RCC 7860 (cell line): ENCODE data around the gene SPNS3.

ENCODE experiments used
- DNase-seq: peaks from one replicate; pipeline ENCODE4 v3.0.0-alpha.2; 2015; ENCODE audit warnings: low spot score
- FAIRE-seq: peaks from 2 replicates; lab custom pipeline; 2012; peaks lifted over from hg19 to GRCh38; lab: Jason Lieb, UNC

Gene SPNS3

GRCh38 chr17:4506175-4506813 is 72.6 kb downstream of the SPNS3 start:
- FAIRE-seq: no peak
- no peak for DNase-seq

GRCh38 chr17:4506892-4507291 is 73.2 kb downstream of the SPNS3 start:
- FAIRE-seq (no peak), DNase-seq (no peak)

DNA sequence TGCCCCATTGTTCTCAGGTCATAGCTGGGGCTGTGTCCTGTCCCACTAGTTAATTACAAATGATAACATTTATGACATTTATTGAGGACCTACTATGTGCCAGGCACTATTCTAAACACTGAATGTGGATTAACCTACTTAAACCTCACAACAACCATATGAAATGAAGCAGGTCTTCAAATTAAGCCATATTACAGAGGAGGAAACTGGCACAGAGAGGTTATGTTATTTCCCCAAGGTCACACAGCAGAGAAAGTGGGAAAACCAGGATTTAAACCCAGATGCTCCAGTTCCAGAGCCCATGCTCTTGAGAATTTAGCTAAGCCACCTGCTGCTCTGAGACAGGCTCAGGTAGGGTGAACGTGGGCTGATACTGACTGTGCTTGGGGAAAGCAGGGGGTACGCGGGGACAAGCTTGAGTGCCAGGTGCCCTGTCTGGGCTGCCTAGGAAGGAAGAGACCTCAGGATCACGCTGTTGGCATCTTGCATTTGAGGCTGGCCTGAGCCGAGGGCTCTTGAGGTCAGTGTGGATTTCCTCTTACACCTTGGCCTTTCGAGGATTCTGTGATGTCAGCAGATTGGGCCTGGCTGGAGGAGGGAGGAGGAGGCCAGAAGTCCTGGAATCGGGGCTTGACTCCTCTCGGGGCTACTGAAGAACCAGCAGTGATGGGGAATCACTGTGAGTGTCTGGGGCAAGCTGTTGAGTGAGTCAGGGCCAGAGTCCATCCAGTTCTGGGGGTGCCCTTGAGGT is 73.8 kb downstream of the SPNS3 start:
- DNase-seq (no peak), FAIRE-seq (no peak)

- no peak for DNase-seq
- no peak for FAIRE-seq
Measured at GRCh38 chr17:4508207-4508606, 74.5 kb downstream of the SPNS3 start.

DNA sequence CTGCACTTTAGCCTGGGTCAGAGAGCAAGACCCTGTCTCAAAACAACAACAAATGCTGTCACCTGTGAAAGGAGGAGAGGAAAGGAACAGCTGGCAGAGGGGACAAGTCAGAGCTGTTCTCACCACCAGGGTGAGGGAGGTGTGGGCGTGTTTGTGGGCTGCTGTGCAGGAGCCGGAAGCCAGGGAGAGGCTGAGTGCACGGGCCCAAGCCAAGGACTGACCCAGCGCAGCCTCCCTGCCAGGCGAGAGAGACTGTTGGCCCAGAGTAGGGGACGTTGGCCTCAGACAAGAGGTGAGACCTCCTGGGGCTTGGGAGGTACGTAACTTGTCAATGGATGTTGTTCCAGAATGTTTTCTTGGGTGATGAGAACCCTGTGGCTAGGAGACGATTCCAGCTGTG is 75.7 kb downstream of the SPNS3 start:
- FAIRE-seq (no peak), DNase-seq (no peak)

DNA sequence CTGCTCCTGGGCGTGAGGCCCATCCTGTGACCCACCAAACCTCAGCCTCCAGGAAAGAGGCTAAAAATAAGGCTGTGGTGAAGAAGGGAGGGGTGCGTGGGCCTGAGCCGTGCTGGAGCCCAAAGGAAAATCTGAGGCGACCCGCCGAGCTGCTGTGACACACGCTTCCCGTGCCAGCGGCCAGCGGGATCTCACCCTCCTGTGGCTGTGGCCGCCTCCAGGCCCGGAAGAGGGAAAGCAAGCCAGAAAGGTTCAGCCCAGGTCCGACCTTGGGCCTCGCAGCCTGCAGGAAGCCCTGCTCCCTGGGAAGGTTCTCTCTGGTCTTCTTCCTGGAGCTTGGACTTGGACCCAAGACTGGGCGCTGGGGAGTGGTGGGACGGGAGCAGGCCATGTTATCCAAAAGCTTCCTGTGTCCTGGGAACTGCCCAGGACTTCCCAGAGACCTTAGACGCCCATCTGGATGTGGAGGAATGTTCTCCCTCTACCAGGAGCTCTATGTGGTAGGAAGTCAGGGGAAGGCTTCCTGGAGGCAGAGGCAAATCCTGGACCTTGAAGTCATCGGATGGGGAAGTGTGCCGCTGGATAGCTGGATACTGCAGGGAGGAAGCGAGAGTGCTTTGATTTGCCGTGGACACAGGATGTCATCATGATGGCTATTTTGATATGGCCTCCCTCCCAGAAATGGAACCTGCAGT is 76.3 kb downstream of the SPNS3 start:
- FAIRE-seq: no peak

GRCh38 chr17:4510618-4510941 is 76.8 kb downstream of the SPNS3 start:
- no peak for DNase-seq
- FAIRE-seq: no peak

More for the DNA sequence above, 76.3 kb downstream of the SPNS3 start:
- DNase-seq: no peak

GRCh38 chr17:4511199-4511932 is 77.6 kb downstream of the SPNS3 start:
- DNase-seq: no peak
- no peak for FAIRE-seq

DNA sequence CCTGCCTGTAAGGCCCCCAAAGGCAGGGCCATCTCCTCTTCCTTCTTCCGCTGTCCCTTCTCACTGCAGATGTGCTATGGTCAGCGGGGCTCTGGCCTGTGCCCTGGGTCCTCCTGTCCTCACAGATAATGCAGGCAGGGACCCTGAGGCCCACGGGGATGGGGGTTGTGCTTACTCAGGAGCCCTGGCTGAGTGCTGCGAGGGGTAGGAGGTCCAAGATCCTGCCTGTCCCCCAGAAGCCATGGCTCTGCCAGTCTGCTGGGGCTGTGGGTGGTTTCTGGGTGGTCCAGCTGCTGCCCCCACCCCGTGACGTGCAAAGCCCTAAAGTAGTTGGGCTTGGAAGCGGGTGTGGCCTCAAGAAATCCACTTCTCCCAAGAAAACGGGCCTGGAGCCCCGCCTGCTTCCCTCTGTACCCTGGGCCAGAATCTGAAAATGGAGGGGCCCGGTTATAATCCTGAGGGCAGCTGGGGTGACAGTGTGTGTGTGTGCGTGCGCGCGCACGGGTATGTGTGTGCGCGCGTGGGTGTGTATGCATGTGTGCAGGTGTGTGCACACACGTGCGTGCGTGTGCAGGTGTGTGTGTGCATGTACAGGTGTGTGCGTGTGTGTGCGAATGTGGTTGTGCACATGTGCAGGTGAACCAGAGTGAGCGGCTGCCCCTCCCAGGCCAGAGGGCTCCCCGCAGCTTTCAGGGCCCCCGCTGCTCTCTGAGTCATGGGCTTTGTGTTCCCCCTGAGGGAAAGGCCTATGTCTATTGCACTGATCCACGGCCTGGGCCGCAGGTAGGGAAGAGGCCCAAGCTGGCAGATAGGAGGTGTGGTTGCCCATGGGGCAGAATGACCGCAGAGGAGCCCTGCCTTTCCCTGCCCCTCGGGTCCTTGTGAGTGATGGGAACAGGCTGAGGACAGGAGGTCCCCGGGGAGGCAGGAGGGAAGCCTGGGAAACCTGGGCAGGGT is 78.7 kb downstream of the SPNS3 start:
- FAIRE-seq (no peak), DNase-seq (no peak)

GRCh38 chr17:4513113-4514032 is 79.6 kb downstream of the SPNS3 start:
- DNase-seq (no peak), FAIRE-seq (no peak)

- FAIRE-seq: no peak
Measured at GRCh38 chr17:4514206-4514605, 80.5 kb downstream of the SPNS3 start.

GRCh38 chr17:4514779-4515178 is 81.0 kb downstream of the SPNS3 start:
- no peak for FAIRE-seq
- DNase-seq: no peak

More at GRCh38 chr17:4514206-4514605, 80.5 kb downstream of the SPNS3 start:
- no peak for DNase-seq

- no peak for DNase-seq
- FAIRE-seq: no peak
Measured at GRCh38 chr17:4515501-4515900, 81.8 kb downstream of the SPNS3 start.

GRCh38 chr17:4516735-4517134 is 83.0 kb downstream of the SPNS3 start:
- DNase-seq: no peak
- FAIRE-seq: no peak

- DNase-seq (no peak), FAIRE-seq (no peak)
Measured at GRCh38 chr17:4518901-4519300, 85.2 kb downstream of the SPNS3 start.

DNA sequence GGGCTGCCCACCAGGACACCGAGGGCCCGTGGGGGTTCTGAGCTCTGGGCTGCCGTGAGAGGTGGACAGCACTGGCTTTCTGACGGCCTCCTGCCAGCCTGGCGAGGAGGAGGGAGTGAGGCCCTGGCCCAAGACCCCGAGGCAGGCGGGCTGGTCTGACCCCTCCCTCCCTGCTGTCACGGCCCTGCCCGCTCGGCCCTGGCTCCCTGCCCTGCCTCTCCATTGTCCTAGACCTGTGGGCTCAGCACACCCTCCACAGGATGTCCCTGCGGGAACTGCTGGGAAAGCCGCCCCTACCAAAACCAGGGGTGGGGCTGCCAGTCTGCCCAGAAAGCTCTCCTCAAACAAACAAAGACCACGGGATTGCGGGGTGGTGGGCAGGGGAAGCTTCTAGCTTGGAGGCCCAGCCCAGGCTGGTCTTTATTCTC is 85.6 kb downstream of the SPNS3 start:
- FAIRE-seq: no peak
- DNase-seq: no peak

GRCh38 chr17:4520060-4520893 is 86.5 kb downstream of the SPNS3 start:
- DNase-seq: no peak
- FAIRE-seq: no peak

DNA sequence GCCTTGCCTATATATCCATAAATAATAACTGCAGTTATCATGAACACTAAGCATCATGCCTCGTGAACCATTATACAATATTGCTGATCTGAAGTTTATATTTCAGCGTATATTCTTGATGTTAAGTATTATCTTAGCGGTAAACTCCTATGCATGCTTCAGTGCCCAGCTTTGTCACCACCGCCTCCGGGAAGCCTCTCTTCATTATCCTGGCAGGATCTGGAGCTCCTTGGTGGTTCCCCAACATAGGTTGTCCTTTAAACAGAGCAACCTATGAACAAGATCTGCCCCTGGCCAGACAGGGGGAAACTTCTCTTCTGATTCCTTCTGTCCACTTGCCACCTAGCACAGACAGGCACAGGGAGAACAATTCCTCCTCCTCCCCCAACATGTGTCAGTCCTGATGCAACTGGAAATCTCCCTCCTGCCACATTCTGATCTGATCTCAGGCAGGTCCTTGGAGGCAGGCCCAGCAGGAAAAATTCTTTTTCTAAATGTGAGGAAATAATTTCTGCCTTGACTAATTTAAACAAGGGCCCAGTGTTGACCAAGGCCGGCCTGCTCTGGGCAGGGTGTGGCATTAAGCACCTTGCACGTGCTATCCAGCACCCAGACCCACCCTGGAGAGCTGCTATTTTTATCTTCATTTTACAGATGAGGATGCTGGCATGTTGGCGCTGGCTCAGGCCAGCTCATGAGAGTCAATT is 87.3 kb downstream of the SPNS3 start:
- FAIRE-seq: no peak
- no peak for DNase-seq
